CD4-positive, alpha-beta T cell treated with Interleukin-6 for 4 hours (primary cell): ENCODE measurements around the gene ELF2.
"Not testable (repeated sequence)": the region's sequence is repeated elsewhere in the genome, so short reads cannot be mapped to it uniquely, and the experiment has no call there.

Experiments used
- DNase-seq: peaks from one replicate; pipeline ENCODE4 v3.0.0-alpha.2; 2020; ENCODE audit warnings: mixed read lengths

The ELF2 gene

DNA sequence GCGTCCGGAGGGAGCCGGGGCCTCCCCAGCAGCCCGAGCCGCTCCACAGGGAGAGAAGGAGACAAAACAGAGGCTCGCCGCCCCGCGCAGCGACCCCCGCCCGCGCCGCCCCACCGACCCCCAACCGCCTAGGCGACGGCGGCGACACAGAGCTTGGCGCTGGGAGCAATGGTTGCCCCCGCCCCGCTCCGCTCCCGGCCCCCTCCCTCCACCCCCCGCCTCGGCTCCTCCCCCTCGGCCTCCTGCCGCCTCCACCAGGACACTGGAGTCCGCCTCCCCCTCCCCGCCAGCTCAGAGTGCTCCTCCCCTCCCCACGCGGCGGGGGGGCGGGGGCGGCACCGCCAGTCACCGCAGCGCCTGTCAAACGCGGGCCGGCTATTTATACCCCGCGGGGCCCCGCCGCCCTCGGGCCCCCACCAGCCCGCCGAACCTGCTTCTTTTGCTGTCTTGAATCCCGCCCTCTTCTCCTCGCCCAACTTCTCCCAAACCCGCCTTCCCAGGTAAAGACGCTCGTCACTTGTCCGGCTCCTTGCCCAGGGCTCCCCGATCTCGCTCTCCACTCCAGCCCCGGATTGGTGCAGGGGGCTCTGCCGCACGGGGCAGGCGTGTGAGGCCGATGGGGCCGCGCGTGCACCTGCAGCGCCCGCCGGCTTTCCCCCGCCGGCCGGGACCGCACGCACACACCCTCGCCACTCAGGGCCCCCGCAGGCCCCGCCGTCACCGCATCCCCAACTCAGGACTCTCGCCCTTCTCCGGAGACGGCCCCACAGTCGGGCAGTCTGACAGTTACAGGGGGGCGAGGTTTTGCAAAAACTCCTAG is at the start of gene ELF2:
Gene ELF2 (minus strand): TSS at position 170 of the 820 bp plus-strand sequence. CDS start 39,517 bp downstream, outside the sequence.
- DNase-seq, result peak; percentile 93

DNA sequence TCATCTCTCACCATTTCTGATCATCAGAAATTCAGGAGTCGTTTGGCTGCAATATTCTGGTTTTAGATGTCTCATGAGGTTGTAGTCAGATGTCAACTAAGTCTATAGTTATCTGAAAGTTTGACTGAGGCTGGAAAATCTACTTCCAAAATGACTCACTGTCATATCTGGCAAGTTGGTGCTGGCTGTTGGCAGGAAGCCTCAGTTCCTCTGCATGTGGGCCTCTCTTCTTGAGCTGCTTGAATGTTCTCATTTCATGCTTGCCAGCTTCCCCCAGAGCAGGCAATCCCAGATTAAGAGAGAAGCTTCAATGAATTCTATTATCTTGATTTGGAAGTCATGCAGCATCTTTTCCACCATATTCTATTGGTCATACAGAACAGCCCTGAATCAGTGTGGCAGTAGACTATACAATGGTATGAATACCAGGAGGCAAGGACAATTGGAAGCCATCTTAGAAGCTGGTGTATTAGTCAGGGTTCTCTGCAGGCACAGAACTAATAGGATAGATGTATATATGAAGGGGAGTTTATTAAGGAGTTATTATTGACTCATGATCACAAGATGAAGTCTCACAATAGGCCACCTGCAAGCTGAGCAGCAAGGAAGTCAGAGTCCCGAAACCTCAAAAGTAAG is 46.8 kb upstream of the ELF2 start:
- no peak for DNase-seq

DNA sequence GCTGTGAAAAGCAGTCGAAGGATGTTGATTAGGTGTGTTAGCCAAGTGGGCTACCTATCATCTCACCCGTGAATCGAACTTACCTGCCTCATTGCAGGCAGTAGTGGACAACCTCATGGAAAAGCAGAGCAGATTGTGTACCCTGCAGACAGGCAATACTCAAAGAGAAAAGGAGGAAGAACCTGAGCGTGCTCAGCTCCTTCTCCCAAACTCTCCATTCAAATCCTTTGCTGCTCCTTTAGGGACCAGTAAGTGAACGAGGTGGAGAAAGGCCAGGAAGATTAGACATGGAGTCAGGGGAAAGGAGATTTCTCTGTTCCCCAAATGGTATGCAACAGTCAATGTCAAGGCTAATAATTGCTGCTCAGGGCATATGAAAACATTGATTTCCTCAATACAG is 45.2 kb upstream of the ELF2 start:
- DNase-seq, result no peak

DNA sequence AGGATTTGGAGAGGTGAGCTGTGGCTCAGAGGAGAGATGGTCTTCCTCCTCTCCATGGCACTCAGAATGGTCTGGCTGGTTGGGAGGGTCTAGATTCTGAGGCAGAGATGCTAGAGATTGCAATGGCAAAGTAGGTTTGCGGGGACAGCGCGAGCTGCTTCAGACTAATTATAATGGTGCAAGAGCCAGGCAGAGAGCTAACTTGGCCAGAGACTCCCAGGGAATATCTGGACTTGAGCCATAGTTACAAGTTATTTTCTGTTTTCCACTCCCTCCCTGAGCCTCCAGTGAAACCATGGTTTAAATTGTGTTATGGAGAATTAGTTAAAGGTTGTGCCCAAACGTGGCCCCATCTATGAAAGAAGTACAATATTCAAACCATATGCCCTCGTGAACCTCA is 44.7 kb upstream of the ELF2 start:
- DNase-seq, result no peak

- no peak for DNase-seq
Observed at GRCh38 chr4:139219450-139220055, 42.5 kb upstream of the ELF2 start.

DNA sequence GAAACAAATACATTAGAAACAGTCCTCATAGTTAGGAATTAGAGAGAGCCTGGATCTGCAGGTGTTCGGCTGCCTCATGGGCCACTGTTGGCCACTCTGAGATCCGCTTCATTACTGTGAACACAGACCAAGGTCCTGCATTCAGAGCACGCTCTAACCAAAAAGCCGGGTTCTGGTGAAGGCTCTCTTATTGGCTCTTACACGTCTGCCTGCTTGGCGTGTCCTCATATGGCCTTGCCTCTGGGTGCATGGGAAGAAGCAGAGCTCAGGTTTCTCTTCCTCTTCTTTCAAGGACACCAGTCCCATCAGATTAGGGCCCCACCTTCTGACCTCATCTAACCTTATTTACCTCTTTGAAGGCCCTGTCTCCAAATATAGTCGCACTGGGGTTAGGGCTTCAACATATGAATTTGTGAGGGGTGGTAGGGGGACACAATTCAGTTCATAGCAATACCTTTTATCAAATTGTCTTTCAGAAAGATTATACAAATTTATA is 37.1 kb upstream of the ELF2 start:
- no peak for DNase-seq

DNA sequence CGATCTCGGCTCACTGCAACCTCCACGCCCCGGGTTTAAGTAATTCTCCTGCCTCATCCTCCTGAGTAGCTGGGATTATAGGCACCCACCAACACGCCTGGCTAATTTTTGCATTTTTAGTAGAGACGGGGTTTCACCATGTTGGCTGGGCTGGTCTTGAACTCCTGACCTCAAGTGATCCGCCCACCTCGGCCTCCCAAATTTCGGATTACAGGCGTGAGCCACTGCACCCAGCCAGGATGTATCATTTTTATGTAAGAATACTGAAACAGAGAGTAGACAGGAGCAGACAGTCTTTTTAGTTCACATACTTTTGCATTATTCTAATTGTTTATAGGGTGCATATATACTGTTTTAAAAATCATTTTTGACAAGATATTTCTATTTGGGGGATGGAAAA is 36.6 kb upstream of the ELF2 start:
- DNase-seq, result not testable (repeated sequence)

- DNase-seq, result no peak
Observed at GRCh38 chr4:139212900-139213299, 35.9 kb upstream of the ELF2 start.

DNA sequence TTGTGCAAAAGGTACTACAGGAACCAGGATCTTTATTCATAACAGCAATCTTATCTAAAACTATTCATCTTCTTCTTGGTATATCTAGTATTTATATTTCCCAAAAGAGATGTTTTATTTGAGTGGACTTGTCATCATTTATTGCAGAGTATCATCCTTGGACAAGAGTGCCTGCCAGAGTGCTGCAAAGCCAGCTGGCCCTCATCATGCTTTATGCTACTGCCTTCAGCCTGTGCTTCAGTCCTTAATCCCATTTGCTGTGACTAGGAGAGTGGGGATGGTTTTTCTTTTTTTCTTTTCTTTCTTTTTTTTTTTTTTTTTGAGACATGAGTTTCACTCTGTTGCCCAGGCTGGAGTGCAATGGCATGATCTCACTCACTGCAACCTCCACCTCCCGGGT is 33.5 kb upstream of the ELF2 start:
- DNase-seq, result no peak

DNA sequence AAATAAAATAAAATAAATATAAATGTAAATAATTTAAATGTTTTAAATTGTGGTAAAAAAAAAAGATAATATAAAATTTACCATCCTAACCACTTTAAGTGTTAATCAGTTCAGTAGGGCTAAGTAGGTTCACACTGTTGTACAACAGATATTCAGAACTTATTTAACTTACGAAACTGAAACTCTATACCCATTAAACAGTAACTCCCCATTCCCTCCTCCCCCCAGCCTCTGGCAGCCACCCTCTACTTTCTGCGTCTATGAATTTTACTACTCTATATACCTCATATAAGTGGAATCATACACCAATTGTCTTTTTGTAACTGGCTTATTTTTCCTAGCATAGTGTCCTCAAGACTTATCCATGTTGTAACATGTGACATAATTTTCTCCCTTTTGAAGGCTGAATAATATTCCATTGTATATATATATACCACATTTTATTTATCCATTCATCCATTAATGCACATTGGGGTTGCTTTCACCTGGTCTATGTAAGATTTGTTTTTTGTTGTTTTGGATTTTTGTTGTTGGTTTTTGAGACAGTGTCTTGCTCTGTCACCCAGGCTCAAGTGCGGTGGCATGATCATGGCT is 32.5 kb upstream of the ELF2 start:
- no peak for DNase-seq

- DNase-seq, result no peak
Observed at GRCh38 chr4:139208404-139208945, 31.5 kb upstream of the ELF2 start.

DNA sequence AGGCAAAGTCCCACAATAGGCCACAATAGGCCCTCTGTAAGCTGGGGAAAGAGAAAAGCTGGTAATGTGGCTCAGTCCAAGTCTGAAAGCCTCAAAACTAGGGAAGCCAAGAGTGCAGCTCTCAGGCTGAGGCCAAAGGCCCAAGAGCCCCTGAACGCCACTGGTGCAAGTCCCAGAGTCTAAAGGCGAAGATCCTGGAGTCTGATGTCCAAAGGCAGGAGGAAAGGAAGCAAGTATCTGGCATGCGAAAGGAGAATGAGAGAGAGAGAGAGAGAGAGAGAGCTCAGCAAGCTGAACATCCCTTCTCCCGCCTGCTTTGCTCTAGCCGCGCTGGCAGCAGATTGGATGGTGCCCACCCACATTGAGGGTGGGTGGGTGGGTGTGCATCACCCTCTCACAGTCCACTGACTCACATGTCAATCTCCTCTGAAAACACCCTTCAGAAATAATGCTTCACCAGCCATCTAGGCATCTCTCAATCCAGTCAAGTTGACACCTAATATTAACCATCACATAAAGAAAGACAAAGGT is 30.9 kb upstream of the ELF2 start:
- no peak for DNase-seq

DNA sequence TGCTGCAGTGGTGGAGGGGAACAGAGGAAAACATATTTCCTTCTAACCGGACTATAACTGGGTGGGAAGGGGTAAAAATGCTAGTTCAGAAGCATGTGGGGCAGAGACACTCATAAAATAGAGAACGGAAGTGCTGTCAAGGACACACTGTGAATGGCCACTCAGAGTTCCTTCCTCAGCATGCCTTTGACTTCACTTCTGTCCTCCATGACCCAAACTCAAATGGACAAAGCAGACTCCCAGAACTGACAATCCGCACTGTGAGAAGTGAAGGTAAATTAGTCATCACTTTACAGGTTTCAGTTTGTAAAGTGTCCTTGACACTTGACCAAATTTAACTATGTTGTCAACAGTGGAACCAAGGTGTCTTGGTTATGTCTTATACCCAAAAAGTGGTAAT is 30.2 kb upstream of the ELF2 start:
- no peak for DNase-seq

DNA sequence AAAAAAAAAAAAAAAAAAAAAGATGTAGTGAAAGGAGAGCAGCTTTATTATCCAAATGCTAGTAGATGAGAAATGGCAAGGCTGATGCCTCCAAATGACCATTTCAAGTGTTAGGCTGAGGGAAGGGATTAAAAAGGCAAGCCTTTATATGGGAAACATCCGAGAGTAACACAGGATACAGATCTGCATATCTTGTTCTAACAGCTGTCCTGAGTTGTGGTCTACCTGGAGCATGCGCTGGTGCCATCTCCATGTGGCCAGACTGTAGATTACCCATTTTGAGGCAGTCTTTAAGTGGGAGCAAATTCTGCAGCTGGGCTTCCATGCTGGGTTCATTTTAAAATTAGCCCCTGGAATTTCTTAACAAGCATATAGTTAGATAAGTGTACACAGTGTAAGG is 26.0 kb upstream of the ELF2 start:
- no peak for DNase-seq

GRCh38 chr4:139200506-139200905 is 23.5 kb upstream of the ELF2 start:
- no peak for DNase-seq

- no peak for DNase-seq
Observed at GRCh38 chr4:139200102-139200501, 23.1 kb upstream of the ELF2 start.

- not testable (repeated sequence) for DNase-seq
Observed at GRCh38 chr4:139197214-139197613, 20.2 kb upstream of the ELF2 start.

DNA sequence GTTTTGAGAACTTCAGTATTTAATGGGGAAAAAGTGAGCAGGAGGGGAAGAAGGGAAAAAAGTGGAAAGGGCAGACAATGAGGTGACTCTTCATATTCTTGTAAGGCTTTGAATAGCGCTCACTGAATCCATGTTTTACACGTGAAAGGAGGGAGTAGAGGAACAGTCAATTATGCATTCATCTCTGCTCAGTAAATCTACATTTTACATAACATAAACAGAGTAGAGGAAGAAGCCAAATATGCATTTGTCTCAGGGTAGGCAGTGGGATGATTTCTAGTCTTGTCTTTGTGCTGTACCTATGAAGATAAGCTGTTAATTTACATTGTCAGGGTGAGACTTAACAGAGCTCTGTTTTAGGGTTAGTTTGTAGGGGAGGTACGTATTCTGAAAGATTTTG is 19.4 kb upstream of the ELF2 start:
- DNase-seq, result no peak

DNA sequence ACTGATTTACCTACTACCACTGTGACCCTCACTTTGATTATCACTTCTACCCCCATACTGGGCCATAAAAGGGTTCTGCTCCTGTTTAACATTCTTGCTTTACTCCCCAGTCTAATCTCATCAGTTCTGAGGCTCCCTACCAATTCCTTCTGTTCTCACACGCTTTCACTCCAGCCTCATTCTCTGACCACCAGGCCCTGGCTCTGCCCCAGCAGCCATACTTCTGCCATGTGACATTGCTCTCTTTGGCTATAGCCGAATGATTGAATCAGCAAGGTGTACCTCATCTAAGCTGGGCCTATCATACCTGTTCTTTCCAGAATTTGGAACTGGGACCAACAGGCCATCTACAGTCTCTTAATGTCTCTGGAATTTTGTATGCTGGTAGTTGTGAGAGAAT is 14.4 kb upstream of the ELF2 start:
- no peak for DNase-seq

DNA sequence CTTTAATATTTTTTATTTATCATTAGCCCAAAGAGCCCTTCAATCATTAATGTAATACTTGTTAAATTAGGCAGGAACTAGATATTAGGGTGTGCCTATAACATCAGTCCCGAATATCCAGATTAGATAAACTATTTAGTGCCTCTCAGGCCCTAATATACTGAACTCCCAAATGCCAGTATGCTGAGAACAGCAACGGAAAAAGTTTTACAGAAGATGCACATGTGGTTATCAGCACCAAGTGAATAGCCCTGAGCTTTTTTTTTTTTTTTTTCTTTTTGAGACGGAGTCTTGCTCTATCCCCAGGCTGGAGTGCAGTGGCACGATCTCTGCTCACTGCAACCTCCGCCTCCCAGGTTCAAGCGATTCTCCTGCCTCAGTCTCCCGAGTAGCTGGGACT is 13.0 kb upstream of the ELF2 start:
- DNase-seq, result no peak

DNA sequence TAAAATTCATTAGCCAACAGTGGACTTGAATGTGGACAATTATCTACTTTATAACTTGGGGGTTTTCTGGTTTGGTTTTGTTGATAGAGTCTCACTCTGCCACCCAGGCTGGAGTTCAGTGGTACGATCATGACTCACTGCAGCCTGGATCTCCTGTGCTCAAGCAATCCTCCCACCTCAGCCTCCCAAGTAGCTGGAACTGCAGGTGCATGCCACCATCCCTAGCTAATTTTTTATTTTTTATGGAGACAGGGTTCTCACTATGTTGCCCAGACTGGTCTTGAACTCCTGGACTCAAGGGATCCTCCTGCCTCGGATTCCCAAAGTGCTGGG is 12.4 kb upstream of the ELF2 start:
- DNase-seq, result no peak

- DNase-seq, result no peak
Observed at GRCh38 chr4:139188648-139189416, 11.8 kb upstream of the ELF2 start.
